ENCODE data around the gene KRT9.
A peak's percentile ranks its signal among the peaks of the same experiment; 100 is the strongest.
"Not testable (repeated sequence)": the region's sequence is repeated elsewhere in the genome, so short reads cannot be mapped to it uniquely, and the experiment has no call there.

KRT9 gene

DNA sequence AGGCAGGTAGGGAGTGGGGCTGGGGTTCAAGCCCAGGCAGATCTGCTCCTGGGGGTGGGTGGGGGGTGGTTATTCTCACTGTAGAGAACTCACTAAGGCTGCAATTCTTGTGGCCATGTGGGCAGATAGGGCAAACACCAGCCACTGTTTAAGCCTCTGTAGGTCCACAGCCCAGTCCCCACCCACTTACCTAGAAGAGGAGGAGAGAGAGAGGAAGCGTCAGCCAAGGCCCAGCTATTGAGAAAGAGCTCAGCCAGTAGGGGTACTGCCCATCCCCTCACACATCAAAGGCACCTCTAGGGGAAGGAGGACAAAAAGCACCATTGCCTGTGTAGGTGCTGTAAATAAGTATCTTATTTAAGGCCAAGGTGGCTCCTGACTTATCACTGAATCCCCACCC lies 27.8 kb upstream of the KRT9 start:
- DNase-seq: no peak

DNA sequence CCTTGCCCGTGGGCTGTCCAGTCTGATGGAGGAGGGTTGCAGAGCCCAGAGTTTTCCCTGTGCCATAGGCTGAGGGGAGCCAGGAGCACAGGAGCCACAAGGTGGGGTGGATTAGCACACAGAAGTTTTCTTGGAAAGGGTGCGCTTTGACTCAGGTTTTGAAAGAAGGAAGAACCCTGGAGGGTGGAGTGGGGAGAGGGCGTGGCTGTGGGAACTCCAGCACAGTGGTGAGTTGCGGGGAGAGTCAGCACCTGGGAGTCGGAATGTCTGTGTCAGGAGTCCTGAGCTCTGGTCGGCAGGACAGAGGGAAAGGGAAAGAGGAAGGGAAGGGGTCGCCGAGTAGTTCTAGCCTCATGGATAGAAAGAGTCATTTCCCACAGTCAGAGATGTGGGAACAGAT lies 23.7 kb upstream of the KRT9 start:
- no peak for DNase-seq

DNA sequence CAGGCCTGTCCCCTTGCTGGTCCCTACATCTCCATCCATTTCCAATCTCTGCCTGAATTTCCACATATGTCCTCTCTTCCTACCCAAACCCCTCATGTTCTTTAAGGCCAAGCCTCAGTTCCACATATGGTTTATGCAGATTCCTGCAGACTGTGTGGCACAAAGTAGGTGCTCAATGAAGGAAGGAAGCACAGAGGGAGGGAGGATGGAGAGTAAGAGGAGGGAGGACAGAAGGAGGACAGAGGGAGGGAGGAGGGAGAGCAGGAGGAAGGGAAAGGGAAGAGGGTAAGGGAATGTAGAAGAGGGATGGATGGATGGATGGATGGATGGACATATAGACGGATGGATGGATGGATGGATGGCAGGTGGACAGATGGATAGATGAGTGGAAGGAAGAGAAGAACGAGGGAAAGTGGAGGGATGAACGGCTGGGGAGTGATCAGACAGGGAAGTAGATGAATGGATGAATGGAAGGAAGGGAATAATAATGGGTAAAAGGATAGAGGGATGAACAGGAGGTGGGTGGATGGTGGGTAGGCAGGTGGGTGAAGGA lies 22.6 kb upstream of the KRT9 start:
- DNase-seq: no peak

DNA sequence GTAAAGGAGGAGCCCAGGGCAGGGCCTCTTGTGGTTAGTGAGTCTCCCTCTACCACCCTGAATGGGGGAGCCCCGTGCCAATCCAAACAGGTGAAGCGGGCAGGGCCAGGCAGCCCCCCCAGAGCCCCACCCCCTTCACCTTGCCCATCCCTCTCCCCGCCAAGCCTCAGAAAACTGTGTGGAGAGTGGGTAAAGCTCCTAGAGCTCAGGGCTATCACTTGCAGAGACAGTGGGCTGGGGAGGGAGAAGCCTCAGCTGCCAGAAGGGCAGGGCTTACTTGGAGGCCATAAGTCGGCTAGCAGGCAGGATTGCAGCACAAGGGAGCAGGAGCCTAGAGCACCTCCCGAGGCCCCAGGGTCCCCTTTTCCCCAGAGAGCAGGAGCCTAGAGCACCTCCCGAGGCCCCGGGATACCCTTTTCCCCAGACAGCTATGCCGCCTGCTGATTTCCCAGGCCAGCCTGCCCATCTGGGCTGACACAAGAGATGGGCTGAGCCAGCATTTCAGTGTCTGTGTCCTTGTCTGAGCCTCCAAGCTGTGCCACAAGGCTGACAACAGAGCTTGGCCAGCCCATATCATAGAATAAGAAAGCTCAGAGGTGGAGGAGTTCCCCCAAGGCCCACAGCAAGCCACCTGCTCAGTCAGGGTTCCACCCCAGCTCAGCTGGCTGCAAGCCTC lies 21.6 kb upstream of the KRT9 start:
- no peak for DNase-seq

DNA sequence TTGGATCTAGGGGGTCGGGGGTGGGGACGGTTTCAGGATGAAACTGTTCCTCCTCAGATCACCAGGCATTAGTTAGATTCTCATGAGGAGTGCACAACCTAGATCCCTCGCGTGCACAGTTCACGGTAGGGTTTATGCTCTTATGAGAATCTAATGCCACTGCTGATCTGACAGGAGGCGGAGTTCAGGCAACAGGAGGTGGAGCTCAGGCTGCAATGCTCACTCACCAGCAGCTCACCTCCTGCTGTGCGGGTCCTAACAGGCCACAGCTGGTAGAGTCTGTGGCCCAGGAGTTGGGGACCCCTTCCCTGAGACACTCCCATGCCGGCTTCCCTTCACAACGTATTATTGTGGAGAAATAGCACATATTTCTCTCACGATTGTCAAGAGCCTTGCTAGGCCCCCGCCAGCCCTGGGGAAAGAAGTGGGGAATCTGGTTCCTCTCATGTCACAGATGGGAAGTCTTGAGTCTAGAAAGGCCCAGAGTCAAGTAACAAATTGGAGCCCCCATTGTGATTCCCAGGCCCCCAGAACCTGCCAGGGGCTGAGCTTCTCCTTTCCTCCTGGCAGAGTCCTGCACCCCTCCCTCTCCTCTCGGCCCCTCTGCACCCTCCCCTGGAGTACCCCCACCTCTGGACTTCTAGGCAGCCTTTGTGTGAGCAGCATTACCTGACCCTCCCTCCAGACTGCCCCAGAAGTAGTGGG lies 20.9 kb upstream of the KRT9 start:
- DNase-seq: no peak

DNA sequence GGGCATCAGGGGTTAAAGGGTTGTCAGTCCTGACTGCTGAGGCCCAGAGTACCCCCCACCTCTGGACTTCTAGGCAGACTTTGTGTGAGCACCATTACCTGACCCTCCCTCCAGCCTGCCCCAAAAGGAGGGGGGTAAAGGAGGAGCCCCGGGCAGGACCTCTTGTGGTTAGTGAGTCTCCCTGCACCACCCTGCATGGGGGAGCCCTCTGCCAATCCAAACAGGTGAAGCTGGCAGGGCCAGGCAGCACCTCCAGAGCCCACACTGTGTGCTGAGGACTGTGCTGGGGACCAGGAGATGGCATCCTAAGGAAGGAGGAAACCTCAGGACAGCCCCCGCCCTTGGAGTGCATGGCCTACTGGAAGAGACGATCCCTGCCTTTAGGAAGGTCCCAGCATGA lies 17.4 kb upstream of the KRT9 start:
- no peak for DNase-seq

DNA sequence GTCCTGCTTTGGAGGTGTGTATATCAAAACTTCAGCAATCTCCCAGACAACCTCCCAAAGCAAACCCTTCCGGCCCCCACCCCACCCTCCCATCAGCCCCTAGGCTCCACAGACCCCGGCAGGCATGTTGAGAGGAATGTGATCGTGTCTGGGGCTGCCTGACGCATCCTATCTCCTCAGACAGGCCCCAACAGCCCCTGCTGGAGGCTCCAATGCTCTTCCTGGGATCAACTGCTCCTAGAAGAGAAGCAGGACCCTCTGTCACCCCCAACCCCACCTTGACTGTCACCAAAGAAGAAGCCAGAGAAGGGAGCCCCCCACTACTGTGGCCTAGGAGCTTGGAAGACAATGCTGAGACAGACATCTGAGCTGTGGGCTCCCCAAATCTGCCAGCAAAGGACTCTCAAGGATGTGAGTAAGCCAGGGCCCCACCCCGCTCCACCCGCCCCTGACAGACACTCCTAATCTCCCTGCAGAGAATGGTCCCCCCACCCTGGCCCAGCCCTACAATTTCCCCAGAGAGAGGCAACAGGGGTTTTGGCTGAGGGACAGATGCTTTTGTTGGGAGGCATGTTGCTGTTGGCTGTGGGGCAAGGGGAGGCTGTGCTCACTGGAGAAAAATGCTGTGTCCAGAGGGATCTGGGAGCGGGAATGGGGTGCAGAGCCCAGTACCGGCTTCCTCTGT lies 16.4 kb upstream of the KRT9 start:
- no peak for DNase-seq

DNA sequence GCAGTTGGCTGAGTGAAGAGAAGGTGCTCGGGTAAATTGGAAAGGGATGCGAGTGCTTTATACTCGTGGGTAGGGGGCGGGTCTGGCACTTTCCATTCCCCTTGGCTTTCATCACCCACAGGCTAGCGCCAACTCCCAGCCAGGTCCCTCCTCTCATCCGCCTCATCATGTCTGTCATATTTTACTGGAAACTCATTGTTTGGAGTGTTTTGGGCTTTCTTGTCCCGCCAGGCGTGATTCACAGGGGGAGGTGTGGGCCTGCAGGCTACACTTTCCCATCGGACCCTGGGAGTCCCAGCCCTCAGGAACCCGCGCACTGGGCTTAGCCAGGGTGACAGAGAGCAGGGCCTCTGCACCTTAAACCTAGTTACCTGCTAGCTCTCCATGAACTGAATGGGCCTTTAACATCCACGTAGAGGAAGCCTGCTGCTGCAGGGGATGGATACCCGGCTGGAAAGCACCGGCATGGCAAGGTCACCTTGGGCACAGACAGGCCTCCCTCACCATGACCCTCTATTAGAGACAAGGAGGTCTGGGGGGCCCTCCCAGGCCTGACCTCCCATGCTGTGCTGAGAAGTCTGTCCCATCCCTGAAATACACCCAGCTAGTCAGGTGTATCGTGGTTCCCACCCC lies 15.1 kb upstream of the KRT9 start, which contains the start of gene KRT14:
Gene KRT14, minus strand, starts transcription at position 33 of the 633 bp plus-strand sequence. CDS start 61 bp downstream, outside the sequence.
- DNase-seq: no peak

DNA sequence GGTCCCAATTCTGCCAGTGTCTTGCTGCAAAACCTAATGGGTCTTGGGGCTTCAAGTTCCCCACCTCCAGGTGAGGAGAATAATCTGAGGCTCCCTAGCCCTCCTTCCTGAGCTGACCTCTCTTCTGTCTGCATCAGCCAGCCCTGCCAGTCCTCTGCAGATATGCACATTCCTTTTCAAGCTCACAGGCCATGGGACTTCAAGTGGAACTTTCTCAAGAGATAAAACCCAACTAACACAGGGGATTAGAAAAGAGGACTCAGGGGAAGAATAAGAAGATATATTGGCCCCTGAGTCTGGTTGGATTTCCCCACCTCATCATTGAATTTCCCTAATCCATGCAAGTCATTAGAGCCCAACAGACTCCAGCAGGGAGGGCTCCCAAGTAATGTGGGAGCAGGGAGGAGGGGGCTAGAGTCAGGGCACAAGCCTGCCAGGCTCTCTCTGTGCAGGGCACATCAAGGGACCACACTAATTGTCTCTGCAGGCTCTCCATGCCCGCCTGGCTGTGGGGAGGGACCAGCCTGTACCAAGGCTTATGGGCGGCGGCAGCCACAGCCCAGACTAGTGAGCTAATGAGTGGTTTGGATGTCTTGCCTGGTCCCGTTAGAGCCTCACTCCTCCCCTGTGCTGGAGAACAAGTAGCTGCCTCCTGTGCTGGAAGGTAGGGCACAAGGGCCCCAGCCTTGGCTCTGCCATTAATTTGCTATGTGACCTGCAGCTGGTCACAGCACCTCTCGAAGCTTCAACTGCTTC lies 13.6 kb upstream of the KRT9 start:
- DNase-seq: no peak

DNA sequence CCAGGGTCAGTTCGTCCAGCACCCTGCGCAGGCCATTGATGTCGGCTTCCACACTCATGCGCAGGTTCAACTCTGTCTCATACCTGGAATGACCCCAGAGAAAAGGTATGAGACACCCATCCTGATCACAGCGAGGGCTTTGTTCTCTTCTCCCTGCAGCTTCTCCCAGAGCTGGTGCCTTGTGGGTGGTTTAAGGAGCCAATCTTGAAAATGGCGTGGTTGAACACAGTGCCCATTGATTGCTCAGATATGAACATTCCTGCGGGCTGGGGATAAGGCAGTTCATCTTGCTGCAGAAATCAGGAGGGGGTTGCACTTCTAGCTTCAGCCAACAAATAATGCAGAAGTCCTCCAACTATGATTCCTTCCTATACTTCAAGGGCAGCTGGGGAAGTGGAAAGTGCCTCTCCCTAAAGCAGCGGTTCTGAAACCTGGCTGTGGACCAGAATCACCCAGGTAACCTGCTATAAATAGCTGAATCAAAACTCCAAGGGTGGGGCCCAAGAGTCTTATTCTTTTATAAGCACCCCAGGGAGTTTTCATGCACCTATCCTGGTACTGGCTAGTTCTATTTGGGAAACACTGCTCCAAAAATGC lies 12.6 kb upstream of the KRT9 start:
- not testable (repeated sequence) for DNase-seq

DNA sequence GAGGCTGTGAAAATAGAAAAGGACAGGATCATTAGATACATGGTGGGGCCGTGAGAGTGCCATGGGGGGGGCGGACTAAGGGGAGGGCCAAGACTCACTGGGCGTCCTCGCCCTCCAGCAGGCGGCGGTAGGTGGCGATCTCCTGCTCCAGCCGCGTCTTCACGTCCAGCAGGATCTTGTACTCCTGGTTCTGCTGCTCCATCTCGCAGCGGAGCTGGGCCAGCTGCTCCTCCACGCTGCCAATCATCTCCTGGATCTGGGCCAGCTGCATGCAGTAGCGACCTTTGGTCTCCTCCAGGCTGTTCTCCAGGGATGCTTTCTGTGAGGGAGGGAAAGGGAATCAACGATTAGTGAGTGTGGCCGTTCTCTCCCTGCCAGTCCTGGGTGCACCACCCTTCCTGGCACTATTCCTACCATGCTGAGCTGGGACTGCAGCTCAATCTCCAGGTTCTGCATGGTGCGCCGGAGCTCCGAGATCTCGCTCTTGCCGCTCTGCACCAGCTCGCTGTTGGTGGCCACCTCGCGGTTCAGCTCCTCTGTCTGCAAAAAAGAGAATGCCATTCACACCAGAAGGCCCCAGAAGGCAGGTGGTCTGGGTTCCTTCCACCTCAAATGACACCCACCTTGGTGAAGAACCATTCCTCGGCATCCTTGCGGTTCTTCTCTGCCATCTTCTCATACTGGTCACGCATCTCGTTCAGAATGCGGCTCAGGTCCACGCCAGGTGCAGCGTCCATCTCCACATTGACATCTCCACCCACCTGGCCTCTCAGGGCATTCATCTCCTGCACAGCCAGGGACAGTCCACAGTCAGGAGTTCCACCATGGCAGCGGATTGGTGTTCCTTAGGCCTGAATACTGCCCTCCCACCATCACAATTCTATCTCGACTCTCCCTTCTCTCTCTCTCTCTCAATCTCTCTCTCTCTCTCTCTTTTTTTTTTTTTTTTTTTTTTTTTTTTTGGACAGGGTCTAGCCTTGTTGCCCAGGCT lies 11.6 kb upstream of the KRT9 start:
- DNase-seq: no peak

DNA sequence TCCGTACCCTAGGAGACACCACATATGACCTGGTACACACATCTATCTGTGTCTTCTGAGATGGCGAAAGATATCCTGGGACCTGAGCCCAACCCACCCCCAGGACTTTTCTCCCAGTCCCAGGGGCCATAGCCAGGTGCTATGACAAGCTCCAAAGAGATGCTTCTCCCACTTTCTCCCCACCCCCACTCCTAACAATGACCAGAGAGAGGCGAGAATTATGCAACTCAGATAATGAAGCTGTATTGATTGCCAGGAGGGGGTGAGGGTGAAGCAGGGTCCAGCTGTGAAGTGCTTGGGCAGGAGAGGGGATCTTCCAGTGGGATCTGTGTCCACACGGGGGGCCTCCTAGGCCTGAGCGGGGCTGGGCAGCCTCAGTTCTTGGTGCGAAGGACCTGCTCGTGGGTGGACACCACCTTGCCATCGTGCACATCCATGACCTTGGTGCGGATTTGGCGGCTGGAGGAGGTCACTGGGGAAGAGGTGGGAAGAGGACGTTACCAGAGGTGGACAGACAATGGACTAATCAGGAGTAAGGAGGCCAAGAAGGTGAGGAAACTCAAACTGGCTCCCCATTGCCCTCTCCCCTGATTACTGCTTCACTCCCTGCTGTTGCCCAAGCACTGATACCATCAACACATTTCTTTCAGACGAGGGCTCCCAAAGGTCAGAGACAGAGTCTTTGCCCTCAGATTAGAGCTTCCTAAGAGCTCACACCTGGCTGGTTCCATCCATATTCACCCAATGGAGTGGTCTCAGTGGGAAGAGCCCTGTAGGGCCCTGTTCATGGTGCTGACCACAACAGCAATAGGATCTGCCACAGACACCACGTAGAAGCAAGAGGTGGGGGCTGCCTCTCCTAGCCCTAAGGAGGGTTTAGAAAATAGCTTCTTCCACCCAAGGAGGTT lies 10.5 kb upstream of the KRT9 start:
- DNase-seq: not testable (repeated sequence)

DNA sequence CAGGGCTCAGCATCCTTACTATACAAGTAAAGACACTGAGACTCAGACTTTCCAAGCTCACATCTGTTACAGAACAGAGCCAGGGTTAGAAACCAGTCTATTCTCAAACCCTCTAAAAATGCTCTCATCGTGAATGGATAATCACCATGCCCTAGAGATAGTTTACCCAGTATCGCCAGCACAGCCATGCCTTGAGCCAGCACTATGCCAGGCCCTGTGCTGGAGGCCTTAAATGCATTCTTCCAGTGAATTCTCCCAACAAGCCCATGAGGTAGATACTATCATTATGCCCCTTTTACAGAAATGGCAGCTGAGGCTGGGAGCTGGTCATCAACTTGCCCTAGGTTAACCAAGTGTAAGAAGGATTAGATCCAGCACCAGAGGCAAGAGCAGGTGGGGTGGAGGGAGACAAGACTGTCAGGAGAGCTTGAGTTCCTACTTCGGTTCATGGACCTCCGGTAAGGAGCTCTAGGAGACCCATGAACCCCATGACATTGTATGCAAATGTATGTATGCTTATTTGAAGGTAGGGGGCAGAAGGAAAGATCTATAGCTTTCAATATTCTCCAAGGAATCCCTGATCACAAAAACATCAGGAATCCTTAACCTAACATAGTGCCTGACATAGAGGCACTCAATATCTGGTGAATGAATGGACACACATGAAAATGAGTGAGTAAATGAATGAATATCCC lies 9.7 kb upstream of the KRT9 start:
- DNase-seq: no peak

DNA sequence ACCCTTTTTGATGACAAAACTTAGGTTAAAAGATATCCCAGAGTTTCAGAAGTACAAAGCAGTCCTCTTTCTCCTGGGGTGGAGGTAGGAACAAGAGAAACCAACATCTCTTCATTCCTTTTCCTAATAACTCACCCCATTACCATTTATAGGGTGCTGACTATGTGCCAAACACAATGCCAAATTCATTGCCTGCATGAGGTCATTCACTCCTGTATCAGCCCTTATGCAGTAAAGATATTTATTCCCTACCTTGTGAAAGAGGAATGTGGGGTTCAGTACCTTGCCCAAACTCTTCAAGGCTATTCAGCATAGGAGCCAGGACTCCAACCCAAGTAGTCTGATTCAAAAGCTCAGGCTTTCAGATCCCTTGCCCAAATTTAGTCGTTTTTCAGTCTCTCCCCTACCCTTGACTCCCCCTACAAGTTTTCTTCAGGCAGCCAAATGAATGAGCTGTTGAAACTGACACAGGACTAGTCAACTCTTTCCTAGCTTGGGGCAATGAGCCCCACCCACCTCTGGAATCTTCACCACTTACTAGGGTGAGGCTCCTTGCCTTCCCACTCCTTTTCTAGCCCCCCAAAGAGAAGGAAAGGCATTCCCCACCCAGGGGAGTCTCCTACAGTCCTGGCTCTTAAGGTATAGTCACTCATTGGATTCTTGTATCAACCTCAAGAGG lies 9.0 kb upstream of the KRT9 start:
- DNase-seq: no peak

DNA sequence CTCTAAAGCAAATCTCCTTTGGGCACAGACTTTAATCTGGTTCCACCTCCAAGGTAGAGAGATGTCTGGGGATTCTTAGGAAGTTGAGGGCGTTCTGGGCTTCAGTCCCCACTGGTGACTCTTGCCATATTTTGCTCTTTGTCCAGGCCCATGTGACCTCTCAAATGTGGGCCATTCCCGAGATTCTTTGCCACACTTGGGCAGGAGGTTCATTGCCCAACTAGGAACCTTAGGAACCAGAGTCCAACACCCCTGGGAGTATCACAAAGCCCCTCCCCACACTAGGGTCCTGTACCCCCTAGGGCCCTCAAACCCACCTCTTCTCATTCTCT lies 8.4 kb upstream of the KRT9 start:
- no peak for DNase-seq

DNA sequence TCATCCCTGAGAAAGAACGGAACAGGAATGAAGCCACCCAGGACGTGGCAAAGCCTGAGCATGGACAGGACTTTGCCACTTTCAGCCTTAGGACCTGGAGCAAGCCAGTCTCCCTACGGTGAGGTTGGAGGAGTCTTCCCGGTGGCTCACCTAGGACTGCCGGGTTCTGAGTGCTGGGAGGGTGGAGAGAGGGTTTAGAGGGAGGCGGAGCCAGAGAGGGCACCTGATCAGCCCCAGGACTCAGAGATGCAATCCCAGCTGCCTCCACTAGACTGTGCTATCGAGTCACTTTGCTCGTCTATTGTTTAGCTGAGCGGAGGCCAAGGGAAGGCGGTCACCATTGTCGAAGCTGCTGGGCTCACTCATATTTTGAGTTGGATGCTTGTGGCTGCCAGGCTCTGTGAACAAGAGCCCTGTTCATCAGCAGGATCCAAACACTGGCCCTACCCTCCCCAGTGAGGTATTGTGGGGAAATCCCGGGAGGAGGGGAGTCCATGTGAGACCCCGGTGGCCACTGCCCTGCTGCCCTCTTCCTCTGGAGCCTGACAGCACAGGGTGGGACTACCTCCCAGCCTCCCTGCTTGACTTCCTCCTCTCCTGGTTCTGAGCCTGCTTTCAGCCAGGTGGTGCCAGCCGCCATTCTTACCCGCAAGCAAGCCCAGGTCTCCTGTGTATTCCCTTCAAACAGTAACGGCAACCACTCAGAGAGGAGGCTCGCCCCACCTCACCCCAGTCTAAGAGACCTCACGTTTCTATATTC lies 7.8 kb upstream of the KRT9 start:
- peak; percentile 45 for DNase-seq

DNA sequence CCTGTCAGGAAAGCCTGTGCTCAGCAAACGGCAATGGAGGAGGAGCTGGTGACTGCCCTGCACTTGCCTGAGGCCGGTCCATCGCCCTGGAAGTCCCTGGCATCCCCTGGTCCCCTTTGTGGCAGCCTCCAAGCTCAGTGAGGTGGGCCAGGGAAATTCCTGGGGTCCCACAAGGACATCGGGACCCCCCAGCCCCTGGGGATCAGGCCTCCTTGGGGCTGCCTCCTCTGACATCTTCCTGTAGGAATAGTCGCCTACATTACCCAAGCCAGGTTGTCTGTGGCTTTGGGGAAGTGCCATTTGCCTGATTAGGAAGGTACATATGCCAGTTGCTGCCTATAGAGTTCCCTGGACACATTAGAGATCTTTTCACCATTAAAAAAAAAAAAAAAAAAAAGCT lies 7.1 kb upstream of the KRT9 start:
- no peak for DNase-seq

DNA sequence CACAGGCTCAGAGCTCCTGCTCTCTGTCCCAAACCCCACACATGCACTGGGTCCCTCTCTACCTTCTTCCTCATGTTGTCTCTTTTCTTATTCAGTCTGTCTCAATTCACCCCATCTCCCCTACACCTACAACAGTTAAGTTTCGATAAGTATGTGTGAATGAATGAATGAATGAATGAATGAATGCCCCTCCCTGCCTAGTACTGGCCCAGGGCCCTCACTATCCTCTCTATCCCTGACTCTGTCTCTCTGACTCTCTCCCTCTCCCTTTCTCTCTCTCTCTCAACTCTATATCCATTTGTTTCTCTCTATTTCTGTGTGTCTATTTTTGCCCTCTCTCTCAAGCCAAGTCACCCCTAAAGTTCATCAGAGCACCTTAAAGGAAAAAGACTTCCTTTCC lies 6.7 kb upstream of the KRT9 start:
- no peak for DNase-seq

All from activated CD8-positive, alpha-beta memory T cell treated with anti-CD3 and anti-CD28 coated beads, Interleukin-2, amount 50 U/mL, for 4 hours (primary cell).